ENCODE data around the gene SPRED3.
"Not testable (repeated sequence)": the region's sequence is repeated elsewhere in the genome, so short reads cannot be mapped to it uniquely, and the experiment has no call there.

The SPRED3 gene

GRCh38 chr19:38392707-38393308, 4.3 kb downstream of the SPRED3 start:
- peak; percentile 53 for DNase-seq

GRCh38 chr19:38394488-38394887, 6.0 kb downstream of the SPRED3 start:
- no peak for DNase-seq

GRCh38 chr19:38395381-38396114, 7.1 kb downstream of the SPRED3 start:
- DNase-seq = no peak

- DNase-seq = no peak
Measured at GRCh38 chr19:38399081-38399480, 10.6 kb downstream of the SPRED3 start.

- DNase-seq = no peak
Measured at GRCh38 chr19:38399537-38399936, 11.0 kb downstream of the SPRED3 start.

GRCh38 chr19:38400361-38400760, 11.9 kb downstream of the SPRED3 start:
- no peak for DNase-seq

GRCh38 chr19:38401148-38401547, 12.7 kb downstream of the SPRED3 start:
- peak; percentile 31 for DNase-seq

GRCh38 chr19:38402623-38402966, 14.1 kb downstream of the SPRED3 start:
- DNase-seq = no peak

GRCh38 chr19:38402967-38403674, 14.6 kb downstream of the SPRED3 start, which contains the start of gene FAM98C:
Gene FAM98C (plus strand): TSS chr19:38403093. CDS start chr19:38403154, 61 bp downstream.
- peak; percentile 96 for DNase-seq

GRCh38 chr19:38404858-38405257, 16.4 kb downstream of the SPRED3 start:
- no peak for DNase-seq

GRCh38 chr19:38405276-38405675, 16.8 kb downstream of the SPRED3 start:
- no peak for DNase-seq

GRCh38 chr19:38409631-38410133, 21.2 kb downstream of the SPRED3 start:
- peak; percentile 34 for DNase-seq

GRCh38 chr19:38410407-38410806, 21.9 kb downstream of the SPRED3 start:
- DNase-seq = not testable (repeated sequence)

GRCh38 chr19:38411041-38411712, 22.7 kb downstream of the SPRED3 start:
- DNase-seq = no peak

GRCh38 chr19:38411898-38412297, 23.4 kb downstream of the SPRED3 start:
- DNase-seq = not testable (repeated sequence)

GRCh38 chr19:38412491-38412890, 24.0 kb downstream of the SPRED3 start:
- DNase-seq = no peak

GRCh38 chr19:38412961-38413360, 24.5 kb downstream of the SPRED3 start:
- no peak for DNase-seq

GRCh38 chr19:38413416-38413815, 24.9 kb downstream of the SPRED3 start:
- DNase-seq = no peak

GRCh38 chr19:38417146-38417543, 28.6 kb downstream of the SPRED3 start:
- no peak for DNase-seq

- DNase-seq = peak; percentile 37
Measured at GRCh38 chr19:38417544-38418506, 29.3 kb downstream of the SPRED3 start.

- no peak for DNase-seq
Measured at GRCh38 chr19:38420935-38421334, 32.4 kb downstream of the SPRED3 start.

GRCh38 chr19:38421856-38422255, 33.4 kb downstream of the SPRED3 start:
- DNase-seq = no peak
